ENCODE results near the gene MACROD2. TPM values are rescaled to one million over a fixed set of nuclear protein-coding genes. Genes with fewer than 3 reads are reported as not detected.

MACROD2 gene
- total RNA-seq, 1 donor, result 1.3 TPM

DNA sequence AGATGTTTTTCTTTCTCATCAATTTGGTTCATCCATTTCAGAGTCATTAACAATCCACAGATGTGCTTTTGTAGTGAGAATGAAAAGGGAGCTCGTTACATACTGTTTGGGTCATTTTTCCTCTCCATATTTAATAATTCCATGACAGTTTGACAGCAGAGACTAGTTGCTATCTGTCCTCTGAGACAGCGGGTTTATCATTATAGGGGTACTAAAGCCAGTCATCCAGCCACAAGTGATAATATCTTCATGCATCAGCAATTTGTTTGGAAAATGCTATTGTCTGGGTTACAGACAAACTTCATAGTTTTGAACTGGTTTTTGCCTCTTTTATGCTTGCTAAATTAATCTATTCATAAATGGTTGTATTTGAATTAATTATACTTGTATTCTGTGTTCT is 692.7 kb downstream of the MACROD2 start:
- no peak overlapping the region for H3K4me3 ChIP-seq (ENCODE audit: low read depth, low read length)
- TF ChIP-seq, protein P1, sequence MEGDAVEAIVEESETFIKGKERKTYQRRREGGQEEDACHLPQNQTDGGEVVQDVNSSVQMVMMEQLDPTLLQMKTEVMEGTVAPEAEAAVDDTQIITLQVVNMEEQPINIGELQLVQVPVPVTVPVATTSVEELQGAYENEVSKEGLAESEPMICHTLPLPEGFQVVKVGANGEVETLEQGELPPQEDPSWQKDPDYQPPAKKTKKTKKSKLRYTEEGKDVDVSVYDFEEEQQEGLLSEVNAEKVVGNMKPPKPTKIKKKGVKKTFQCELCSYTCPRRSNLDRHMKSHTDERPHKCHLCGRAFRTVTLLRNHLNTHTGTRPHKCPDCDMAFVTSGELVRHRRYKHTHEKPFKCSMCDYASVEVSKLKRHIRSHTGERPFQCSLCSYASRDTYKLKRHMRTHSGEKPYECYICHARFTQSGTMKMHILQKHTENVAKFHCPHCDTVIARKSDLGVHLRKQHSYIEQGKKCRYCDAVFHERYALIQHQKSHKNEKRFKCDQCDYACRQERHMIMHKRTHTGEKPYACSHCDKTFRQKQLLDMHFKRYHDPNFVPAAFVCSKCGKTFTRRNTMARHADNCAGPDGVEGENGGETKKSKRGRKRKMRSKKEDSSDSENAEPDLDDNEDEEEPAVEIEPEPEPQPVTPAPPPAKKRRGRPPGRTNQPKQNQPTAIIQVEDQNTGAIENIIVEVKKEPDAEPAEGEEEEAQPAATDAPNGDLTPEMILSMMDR (IDR thresholded peaks at IDR 0.05; ENCODE audit: insufficient read depth, low read length), result no peak
- DNase-seq (ENCODE audit: low read depth), result no peak

DNA sequence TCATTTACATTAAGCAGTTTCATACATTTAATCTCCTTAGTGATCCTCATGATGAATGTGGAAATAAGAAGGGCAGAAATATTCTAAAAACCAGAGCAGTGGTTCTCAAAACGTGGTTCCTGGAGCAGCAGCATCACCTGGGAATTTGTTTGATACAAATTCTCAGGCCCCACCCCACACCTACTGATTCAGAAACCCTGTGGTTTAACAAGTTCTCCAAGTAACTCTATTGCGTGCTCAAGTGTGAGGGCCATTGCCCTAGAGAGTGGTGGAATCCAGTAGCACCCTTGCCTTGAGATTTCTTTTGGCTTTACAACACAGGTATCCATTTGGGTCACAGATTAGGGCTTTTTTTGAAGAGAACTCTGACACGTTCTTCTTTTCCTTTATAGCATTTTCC is 696.7 kb downstream of the MACROD2 start:
- TF ChIP-seq, protein P1 (IDR thresholded peaks at IDR 0.05; ENCODE audit: insufficient read depth, low read length), result no peak
- no peak for DNase-seq (ENCODE audit: low read depth)

DNA sequence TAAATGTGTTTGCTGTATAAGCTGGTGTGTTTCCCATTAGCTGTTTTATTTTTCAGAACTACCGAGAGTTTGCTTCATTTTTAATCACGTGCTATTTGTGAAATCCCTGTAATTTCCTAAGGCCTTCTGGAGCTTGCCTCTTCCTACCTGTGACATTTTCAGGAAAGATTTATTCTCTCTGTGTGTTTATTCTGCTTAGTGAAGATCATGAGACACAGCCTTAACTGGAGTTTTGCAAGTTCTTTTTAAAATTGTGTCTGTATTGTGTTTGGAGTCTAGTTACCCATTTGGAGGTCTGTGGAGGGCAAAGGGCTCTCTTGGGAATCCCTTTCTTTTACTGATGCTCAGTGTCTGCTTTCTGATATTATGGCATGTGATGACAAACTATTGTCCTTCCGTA is 701.2 kb downstream of the MACROD2 start:
- H3K4me3 ChIP-seq (ENCODE audit: low read depth, low read length), result no peak overlapping the region
- DNase-seq (ENCODE audit: low read depth), result no peak
- TF ChIP-seq, protein P1 (IDR thresholded peaks at IDR 0.05; ENCODE audit: insufficient read depth, low read length), result no peak

More for the DNA sequence above, 696.7 kb downstream of the MACROD2 start:
- no peak overlapping the region for H3K4me3 ChIP-seq (ENCODE audit: low read depth, low read length)

DNA sequence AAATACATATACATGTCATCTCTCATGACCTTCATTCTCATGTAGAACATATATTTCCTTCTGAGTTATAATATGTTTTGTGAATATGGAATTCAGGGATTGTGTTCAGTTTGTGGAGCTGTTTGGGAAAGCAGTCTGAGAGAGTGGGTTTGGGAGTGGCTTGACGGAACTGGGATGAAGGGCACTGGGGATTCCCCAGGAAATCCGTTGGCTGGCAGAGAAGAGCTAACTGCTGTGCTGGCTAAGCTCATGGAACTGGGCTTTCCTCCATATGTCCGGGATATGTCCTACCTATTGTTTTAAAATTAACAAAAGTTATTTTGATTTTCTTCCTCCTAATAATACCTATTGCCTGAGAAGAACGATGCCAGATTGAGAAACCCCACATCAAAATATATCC is 701.6 kb downstream of the MACROD2 start:
- no peak for DNase-seq (ENCODE audit: low read depth)
- TF ChIP-seq, protein P1 (IDR thresholded peaks at IDR 0.05; ENCODE audit: insufficient read depth, low read length), result no peak
- no peak overlapping the region for H3K4me3 ChIP-seq (ENCODE audit: low read depth, low read length)

DNA sequence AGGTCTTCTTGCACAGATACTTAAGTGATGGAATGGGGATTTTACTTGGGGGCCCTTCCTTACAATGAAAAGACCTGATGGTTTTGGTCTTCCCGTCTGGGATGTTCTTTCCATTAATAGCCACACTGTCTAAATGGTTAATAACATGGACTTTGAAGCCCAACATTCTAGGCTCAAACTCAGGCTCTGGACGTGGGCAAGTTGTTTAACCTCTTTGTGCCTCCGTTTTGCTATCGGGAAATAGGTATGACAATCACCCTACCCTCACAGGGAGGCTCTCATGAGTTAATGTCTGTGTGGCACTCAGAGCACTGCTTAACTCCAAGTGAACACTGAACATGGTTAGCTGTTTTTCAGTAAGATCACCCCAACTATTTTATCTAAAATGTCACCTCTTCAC is 702.8 kb downstream of the MACROD2 start:
- TF ChIP-seq, protein P1 (IDR thresholded peaks at IDR 0.05; ENCODE audit: insufficient read depth, low read length), result no peak
- DNase-seq (ENCODE audit: low read depth), result no peak
- H3K4me3 ChIP-seq (ENCODE audit: low read depth, low read length), result no peak overlapping the region

DNA sequence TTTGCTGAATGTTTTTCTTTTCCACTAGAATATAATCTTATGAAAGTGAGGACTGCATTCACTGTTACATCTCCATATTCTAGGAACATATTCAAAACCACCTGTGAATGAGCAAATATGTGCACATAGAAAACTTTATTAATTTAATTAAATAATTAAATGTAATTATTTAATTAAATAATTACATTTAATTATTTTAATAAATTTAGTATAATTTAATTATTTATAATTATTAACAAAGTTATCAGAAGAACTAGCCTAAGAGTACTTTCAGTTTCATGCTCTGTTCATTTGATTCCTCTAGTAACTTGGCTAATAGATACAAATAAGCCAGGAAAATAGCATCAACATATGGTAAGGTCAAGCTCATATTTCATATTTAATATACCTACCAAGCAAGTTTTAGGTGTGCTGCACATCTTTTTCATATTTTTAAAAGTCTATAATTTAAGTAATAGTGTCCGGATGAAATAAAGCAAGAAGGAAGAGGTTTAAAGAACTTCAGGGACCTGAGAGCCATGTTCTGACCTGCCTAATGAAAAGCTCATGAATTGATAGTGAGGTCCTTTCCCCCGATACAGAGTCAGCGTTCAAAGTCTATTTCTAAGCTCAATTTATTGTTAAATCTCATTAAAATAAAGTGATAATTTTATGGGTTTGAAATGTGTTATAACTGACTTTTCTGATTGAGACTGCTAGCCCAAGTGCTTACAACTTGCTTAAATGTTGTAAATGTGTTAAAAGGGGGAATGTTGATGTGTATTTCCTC is 703.5 kb downstream of the MACROD2 start:
- H3K4me3 ChIP-seq (ENCODE audit: low read depth, low read length), result no peak overlapping the region
- no peak for DNase-seq (ENCODE audit: low read depth)
- TF ChIP-seq, protein P1 (IDR thresholded peaks at IDR 0.05; ENCODE audit: insufficient read depth, low read length), result no peak

DNA sequence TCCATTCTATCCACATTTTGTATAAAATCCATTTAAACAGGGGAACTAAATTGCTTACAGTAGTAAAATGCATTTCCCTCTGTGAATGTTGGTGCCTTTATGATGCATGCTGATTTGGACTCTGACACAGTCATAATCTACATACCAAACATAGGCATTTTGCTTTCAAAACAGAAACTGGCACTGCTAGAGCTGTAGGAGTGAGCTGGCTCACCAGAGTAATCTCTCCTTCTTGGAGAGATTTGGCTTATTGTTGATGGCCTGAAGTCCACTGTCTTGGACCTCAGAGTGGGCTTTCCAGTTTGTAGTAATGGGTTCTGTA is 705.3 kb downstream of the MACROD2 start:
- DNase-seq (ENCODE audit: low read depth), result peak; percentile 39
- TF ChIP-seq, protein P1 (IDR thresholded peaks at IDR 0.05; ENCODE audit: insufficient read depth, low read length), result no peak
- no peak overlapping the region for H3K4me3 ChIP-seq (ENCODE audit: low read depth, low read length)
